ENCODE results near the gene ROBO2.

ROBO2 gene

DNA sequence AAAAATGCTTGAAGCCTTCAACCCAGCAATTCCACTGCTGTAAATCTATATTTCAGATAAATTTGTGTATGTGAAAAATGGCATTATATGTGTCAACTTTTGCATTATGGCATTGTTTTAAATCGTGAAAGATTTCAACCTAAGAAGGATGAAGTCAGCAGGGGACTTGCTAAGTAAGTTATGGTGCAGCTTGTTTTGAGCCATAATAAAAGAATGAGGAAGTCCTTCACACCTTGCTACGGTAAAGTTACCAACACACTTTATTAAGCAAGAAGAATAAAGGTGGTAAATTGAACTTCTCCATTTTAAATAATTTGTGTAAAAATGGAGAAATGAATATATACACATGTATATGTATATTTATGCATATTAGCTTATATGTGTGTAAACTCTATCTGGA, 371.4 kb downstream of the ROBO2 start:
- no peak for DNase-seq (ENCODE audit: low read depth in 2 of 2)

DNA sequence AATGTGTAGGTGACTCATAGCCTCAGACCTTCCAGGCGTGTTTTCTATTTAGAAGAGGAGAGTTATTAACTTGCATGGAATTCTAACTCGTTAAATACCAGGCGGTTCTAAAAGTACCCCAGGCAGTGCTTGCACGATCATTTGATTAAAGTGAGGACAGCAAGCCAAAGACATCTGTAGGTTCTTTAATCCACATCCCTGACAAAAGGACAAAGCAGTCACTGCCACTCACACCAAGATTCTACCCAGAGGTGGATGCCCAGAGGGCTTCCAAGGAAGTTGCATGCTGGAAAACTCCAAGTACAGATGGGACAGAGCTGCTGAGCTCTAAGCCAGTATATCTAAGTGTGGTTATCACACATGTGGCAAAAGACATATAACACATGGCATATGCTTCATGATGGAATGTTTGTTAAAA, 372.1 kb downstream of the ROBO2 start:
- DNase-seq (ENCODE audit: low read depth in 2 of 2): no peak

DNA sequence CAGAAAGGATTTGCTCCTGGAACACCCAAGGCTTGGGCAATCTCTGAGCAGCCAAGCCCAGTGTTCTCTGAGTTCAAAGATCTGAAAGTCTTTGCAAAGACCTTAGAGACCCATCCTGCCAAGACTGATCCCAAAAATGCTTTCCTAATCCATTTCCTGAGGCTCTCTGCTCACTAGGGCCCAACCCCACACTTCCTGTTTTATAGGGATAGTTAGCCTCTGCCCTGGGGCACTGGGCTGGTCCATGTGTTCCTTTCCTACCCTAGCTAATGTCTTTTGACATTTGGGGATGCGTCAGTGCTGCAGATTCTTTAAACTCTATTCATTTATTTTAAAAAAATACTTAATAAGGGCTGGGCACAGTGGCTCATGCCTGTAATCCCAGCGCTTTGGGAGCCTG, 372.7 kb downstream of the ROBO2 start:
- no peak for DNase-seq (ENCODE audit: low read depth in 2 of 2)

DNA sequence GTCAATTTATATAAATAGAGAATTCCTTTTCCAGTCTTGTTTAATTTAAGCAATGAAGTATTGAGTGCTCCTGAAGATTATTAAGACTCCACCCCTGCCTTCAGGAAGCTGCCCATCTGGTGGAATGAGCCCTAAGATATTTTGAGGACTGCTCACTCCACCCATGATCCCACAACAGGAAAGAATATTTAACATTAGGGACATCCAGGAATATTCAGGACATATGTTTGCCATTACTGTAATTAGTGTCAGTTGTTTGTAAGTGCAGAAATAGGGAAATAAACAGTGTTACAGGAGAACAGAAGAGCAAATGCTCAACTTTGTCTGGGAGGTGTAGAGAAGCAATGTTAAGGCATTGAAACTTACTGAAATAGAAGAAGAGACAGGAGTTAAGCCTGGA, 375.0 kb downstream of the ROBO2 start:
- DNase-seq (ENCODE audit: low read depth in 2 of 2): no peak

DNA sequence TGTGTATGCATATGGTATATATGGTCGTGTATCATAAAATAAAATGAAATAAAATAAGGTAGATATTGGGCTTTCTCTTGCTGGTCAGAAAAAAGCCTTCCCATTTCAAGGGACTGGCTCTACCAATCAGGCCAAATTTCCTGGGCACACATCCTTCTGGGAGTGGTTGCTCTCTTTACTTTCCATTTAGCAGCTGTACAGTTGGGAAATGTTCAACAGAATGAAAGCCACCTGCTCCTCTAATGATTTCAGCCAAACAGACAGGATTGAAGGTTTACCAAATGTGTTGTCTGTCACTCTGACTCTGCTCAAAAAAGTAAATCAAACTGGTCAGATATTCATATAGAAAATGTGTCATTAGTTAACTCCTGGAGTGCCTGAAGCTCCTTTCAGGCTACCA, 380.4 kb downstream of the ROBO2 start:
- no peak for DNase-seq (ENCODE audit: low read depth in 2 of 2)

DNA sequence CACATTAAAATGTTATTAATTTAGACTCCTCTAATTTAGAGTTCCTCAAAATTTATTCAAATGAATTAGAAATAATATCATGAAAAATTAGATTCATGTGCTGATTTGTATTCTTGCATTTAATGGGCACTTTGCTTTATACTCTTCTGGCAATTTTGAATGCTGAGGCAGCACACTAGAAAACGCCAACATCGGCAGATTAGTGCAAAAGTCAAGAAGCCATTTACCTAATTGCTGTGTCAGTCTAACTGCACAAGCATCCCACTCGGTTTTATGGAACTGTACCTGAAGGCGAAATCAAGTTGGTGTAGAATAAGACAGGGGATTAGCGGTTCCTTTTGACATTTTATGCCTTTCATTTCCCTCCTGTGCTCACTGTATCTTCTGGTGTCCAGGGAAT, 382.0 kb downstream of the ROBO2 start:
- DNase-seq (ENCODE audit: low read depth in 2 of 2): no peak

DNA sequence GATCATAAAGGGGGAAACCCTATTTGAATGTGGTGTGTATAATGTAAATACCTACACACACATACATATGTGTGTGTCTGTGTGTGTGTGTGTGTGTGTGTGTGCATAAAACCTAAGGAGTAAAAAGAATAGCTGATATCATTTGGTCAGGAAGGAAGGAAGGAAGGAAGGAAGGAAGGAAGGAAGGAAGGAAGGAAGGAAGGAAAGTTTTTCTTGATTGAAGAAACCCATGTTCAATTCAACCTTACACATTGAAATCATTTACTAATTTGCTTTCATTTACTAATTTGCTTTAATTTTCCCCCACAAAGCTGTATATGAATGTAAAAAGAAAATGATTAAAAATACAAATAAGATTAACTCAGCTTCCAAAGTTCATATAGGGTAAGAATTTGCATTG, 386.6 kb downstream of the ROBO2 start:
- no peak for DNase-seq (ENCODE audit: low read depth in 2 of 2)

DNA sequence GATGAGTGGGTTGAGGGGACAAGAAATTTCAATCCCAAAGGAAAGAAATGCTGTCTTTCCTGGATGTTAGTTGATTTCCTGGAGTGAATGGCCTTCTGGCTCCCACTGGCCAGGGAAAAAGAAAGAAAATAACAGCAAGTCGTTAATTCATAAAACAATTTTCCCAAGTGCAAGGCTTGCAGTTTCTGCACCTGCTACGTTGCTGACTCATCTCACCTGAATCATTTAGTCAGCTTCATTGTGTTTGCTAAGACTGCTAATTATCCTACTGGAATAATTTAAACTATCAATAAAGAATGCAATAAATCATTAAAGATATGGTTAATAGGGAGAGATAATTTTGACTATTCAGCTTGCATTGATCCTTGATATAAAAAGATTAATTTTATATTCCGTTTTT, 387.6 kb downstream of the ROBO2 start:
- DNase-seq (ENCODE audit: low read depth in 2 of 2): no peak

DNA sequence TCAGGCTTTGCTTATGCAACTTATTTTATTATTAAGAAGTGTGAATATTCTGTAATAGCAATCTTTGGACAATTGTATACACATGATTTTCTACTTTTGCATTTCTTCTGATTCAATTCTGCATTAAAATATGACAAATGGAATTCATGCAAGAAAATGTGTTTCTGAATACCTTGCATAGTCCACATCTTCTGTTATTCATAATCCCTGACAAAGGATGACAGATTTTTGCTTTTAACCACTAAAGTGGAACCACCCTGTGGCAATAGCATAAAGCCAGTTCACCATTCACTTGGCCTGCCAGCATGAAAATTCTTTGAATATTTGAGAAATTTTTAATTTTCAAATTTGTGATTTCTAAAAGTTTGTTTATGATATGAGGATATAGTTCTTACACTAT, 397.0 kb downstream of the ROBO2 start:
- DNase-seq (ENCODE audit: low read depth in 2 of 2): no peak

DNA sequence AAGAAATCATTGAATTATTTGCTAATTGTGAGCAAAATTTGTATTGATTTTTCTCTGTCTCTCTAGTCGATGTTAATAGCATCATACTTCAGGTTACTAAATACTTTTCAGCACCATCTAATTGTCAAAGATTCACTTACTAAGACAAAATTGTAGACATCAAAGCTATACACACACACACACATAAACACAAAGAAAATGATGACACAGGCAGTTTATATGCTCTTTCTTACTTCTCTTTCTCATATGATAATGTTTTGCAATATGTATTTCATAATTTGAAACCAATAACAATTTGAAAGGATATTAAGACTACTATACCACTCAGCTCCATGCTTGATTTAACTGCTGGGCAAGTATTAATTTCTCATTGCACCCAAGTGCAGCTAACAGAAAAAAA, 406.2 kb downstream of the ROBO2 start:
- DNase-seq (ENCODE audit: low read depth in 2 of 2): no peak

DNA sequence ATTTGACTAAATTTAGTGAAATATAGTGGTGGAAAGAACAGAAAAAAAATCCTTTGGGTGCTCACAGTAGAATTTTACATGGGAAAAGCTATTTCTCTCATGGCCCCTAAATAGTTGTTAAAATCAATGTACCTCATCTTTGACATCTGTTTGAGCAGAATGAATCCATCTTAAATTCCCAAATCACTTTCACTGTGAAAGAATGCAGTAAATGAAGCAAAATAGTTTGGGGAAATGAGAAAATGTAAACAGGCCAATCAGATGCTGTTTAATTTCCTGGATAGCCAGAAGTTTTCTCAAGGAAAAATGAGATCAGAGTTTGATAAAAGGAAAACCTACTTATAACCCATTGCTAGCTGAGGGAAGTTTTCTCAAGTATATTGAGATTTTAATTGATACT, 406.9 kb downstream of the ROBO2 start:
- DNase-seq (ENCODE audit: low read depth in 2 of 2): no peak

DNA sequence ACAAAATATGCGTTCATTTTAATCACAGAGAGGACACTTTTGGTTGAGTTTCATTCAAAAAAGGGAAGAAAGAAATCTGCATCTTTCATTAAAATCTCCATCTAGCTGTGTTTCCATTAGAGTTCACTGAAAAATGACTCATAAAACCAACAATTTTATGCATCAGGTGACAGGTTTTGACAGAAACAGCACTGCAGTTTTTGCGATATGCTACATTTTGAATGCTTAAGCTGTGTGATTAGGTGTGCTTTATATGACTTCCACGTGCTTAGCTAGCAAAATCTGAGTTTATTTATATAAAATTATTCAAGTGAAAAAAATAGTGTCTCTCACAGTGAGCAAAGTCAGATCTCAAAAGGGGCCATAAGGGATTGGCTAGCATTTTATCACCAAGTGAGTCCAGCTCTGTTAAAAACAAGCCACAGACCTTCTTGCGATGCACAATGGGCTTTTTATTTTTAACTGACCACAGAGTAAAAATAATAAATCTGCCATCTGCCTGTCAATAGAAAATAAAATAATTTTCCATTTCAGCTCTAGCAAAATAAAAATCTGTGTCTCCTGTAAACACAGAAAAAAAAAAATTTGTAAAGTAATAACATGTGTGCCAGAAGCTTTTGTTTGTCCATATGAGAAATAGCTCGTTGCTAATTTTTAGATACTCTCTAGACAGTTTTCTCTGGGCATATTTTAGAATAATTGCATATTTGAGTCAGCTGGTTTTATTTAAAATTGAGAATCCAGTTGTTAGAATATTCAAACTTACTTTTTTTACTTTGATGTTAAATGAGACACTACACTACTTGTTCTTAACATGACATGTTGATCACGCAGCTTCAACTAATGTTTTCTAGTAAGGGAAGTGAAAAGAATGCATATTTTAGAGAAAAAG, 409.8 kb downstream of the ROBO2 start:
- no peak for DNase-seq (ENCODE audit: low read depth in 2 of 2)

DNA sequence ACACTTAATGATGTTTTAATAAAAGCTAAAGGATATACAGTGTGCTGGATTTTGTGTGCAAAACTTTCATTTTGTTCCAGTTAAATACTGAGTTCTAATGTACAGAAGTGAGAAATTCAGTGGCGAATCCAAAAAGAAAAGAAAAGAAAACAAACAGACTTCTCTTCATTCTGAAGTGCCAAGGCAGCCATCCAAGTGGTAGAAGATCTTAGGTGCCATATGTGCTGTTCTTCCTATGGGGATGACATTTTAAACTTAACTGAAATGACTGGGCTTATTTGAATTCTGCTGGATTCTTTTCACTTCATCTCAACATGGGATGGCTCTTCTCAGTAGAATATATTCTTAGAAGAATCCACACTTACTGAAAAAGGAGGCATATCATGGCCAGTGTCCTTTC, 416.5 kb downstream of the ROBO2 start:
- DNase-seq (ENCODE audit: low read depth in 2 of 2): no peak

DNA sequence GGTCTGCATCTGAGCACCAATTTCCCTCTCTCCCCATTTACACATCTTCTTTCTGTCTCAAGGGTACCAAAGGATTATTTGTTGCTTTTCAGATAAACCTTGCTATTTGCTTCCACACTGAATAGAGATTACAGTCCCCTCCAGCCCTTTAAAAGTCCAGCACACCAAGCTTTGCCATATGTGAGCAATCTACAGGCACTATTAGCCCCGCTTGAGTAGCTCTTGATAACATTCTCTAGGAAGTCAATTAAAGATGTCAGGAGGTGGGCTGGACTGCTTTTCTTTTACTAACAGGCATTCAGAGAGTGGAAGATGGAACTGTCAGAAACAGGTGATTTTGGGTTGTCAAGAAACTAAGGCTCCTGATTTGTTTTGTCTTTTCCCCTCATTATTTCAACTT, 417.0 kb downstream of the ROBO2 start:
- no peak for DNase-seq (ENCODE audit: low read depth in 2 of 2)

DNA sequence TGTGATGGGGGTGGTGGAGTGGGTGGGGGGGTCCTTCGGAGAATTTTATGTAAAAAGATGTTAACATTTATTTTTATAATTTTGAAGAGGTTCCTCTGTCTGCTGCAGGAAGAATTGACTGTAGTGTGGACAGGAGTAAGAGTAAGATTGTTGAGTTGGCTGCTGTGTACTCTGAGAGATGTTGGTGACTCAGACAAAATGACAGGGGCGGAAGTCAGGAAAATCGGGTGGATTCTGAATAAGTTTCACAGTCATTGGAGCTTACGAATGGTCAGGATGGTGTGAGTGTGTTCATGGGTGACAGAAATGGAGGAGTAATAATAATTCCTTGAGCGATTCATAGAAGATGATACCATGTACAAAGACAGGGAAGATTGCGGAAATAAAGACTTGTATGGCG, 420.0 kb downstream of the ROBO2 start:
- DNase-seq (ENCODE audit: low read depth in 2 of 2): no peak

DNA sequence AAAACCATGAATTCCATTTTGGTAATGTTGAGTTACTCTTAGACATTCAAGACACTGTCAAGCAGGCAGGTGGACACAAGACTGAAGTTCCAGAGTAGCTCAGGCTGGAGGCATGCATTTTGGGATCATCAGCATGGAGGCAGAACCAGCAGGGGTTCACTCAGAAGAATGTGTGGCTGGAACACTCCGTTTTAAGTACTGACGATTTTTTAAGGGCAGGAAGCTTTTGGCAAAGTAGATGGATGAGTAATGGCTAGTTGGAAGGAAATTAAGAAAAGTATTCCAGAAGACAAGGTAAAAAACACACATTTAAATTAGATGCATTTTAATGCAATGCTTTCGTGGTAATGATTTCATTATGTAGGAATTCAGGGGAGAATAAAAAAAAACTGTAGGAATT, 420.4 kb downstream of the ROBO2 start:
- no peak for DNase-seq (ENCODE audit: low read depth in 2 of 2)

DNA sequence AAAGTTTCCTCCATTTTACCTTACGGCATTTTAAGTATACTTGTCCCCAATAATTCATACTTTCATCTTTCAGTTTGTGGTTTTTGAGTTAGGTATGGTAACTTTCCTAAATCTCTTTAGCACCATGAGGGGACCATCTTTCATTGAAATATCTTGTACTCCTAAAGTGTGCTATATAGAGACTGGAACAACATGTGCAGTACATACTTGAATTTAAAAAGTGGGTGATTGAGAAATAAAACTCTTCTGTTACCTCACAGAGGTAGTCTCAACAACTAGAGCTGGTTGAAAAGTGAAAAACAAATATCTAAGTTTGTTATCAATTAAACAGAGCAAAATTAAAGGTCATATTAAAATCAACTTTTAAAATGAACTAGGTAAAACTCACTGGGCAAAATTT, 423.1 kb downstream of the ROBO2 start:
- no peak for DNase-seq (ENCODE audit: low read depth in 2 of 2)

DNA sequence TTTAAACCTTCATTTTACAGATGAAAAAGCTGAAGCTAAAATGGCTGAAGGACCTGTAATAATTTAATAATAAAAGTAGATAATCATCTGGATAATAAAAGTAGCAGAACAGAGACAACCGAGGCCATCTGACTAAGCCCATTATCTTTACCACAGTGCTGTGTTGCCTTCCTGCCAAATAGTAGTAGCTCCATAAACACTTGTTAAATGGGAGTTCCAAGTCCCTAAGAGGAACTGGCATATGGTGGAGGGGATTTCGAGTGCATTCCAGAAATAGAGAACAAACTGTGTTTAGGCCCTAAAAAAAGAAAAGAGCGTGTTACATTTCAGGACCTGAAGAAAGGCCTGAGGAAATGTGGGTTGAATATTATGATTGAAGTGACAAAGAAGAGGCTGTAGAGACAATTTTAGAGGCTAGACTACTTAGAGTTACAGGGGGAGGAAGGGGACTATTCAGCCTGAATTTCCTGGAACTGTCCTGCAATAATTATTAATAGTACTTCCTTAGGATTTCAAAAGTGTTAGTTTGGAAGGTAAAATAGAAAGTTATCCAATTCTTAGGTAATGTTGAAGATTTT, 424.3 kb downstream of the ROBO2 start:
- DNase-seq (ENCODE audit: low read depth in 2 of 2): no peak

DNA sequence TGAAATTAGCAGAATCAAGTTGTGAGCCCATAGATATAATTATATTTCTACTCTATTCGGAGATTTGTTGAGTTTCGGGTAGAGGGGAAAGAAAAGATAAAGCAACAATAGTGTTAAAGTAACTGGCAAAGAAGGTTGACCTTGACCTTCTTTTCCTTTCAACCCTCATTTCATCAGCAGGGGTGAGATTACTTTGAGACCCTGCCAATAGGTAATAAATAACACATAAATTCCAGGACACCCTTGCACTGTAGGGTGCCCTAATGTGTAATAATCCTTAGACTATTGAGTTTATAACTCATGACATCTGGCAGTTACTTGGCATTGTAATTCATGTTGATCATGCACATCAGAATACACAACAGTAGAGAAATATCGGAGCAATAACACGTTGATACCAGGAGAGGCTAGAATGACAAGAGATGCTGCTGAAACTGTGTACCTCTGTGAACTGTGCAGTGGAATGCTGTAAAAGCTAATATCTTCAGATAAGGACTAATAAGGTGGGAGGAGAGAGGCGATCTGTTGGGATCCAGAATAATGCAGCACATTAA, 426.7 kb downstream of the ROBO2 start:
- DNase-seq (ENCODE audit: low read depth in 2 of 2): no peak

DNA sequence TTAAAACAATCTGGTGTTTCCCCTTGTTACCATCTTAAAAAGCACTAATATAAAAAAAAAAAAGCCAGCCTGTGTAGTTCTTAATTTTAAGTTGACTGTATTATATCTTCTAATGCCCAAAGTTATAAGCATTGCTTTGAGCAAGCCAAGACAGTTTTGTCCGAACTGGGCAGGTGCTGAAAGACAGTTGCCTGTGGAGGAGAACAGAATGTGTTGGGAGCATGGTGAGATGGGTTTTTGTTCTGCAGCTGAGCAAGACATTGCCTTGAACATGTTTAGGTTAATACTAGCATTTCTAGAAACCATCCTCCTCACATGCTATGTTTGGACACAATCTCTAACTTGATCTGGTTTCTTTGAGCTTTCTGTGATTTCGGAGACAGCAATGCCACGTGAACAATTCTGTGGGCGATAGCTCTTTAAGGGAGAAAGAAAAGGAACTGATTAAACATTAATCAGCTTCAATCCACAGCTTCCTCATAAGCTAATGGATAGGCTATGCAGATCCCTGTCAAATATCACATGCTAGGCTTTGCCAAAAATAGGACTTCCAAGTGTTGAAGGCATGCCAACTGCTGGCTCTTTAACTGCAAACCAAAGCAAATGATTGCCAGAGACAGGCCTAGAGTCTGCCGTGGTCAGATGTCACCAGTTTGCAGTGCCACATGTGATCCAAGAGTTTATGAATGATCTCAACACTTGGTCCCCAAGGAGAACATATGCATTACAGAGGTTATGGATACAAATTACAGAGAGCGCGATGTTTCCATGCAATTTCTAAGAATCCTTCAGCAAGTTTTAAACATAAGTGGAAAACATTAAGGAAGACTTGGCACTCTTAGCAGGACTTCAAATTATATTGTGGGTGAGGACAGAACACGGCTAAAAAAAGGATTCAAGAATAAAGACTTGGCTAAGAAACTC, 428.1 kb downstream of the ROBO2 start:
- no peak for DNase-seq (ENCODE audit: low read depth in 2 of 2)

DNA sequence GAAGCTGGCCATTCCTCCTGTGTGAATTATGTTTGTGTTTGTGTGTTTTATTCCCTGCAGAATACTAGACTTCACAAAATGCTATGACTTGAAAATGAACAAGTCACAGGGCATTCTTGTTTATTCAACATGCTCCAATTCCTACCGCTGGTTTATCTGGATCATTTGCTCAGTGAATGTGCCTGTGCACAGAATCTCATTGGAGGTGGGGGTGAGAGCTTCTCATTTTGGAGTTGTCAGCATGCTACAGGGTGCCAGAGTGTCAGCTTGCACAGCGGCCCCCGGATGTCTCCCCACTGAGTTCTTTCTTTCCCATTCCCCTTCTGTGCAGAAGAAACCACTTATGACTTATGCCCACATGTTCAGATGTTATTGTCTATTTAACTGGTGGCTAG, 428.7 kb downstream of the ROBO2 start:
- no peak for DNase-seq (ENCODE audit: low read depth in 2 of 2)

DNA sequence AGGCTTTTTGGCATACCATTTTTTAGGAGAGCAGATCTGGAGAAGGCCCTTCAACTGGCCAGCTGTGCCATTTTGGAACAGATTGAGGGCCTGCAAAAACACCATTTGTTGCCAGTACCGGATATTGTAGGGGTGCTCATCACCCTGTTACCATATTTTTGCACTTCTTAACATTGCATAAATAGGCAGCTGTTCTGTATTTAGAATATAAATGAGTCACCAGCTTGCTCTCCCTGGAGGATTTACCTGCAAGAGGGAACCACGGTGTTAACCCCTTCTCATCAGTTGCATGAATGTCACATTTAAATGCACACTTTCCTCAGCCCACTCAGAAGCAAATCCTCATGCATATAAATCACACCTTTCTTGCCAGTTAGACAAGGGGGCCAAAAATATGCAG, 435.6 kb downstream of the ROBO2 start:
- DNase-seq (ENCODE audit: low read depth in 2 of 2): no peak
